Sigmoid colon (tissue), 4 donors: ENCODE results near the gene ENTHD1.
"Not testable (repeated sequence)": the region's sequence is repeated elsewhere in the genome, so short reads cannot be mapped to it uniquely, and the experiment has no call there.

Experiments
- POLR2AphosphoS5 ChIP-seq, 4 donors: sonication (generic); formaldehyde crosslinking; IDR thresholded peaks; one replicate each; pipeline ENCODE4 v1.6.1; 2017; ENCODE audit warnings: antibody characterized with exemption in 4 of 4
- TF ChIP-seq, protein P1 (sequence below), 4 experiments: fragments of 450-650 bp in 3 of 4; fragments of 200-600 bp in 1 of 4; IDR thresholded peaks; one replicate each; pipeline ENCODE4 v1.5.1; 2016 to 2019; ENCODE audit warnings: antibody characterized with exemption in 4 of 4, mild to moderate bottlenecking in 3 of 4, moderate library complexity in 2 of 4

DNA sequence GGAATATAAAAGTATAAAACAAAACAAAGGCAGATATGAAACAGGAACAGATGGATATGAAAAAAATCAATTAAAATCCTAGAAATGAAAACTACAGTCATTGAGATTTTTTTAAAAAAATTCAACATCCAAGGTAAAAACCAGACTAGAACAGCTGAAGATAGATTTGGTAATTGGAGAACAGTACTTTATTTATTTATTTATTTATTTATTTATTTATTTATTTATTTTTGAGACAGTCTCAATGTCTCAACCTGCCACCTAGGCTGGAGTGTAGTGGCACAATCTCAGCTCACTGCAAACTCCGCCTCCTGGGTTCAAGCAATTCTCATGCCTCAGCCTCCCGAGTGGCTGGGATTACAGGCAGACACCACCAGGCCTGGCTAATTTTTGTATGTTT, 23.8 kb downstream of the ENTHD1 start:
- TF ChIP-seq, protein P1, sequence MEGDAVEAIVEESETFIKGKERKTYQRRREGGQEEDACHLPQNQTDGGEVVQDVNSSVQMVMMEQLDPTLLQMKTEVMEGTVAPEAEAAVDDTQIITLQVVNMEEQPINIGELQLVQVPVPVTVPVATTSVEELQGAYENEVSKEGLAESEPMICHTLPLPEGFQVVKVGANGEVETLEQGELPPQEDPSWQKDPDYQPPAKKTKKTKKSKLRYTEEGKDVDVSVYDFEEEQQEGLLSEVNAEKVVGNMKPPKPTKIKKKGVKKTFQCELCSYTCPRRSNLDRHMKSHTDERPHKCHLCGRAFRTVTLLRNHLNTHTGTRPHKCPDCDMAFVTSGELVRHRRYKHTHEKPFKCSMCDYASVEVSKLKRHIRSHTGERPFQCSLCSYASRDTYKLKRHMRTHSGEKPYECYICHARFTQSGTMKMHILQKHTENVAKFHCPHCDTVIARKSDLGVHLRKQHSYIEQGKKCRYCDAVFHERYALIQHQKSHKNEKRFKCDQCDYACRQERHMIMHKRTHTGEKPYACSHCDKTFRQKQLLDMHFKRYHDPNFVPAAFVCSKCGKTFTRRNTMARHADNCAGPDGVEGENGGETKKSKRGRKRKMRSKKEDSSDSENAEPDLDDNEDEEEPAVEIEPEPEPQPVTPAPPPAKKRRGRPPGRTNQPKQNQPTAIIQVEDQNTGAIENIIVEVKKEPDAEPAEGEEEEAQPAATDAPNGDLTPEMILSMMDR (IDR thresholded peaks at IDR 0.05): not testable (repeated sequence)
- TF ChIP-seq POLR2AphosphoS5 (IDR thresholded peaks at IDR 0.05): not testable (repeated sequence)
